IMR-90 (cell line): Measurements from ENCODE around the gene SCFD2. TPM values are rescaled to one million over a fixed set of nuclear protein-coding genes. Genes with fewer than 3 reads are reported as not detected.

Experiments
- ATAC-seq: fragments of 200-7000 bp; cut with Tn5 transposase; 2 replicates; pipeline ENCODE4 v1.9.1; 2020; ENCODE audit warnings: low read depth, mild to moderate bottlenecking, moderate library complexity
- BruUV-seq: library from RNA; stranded (reverse); fragments of 400-500 nt; replicated peaks from 2 replicates; lab custom pipeline; 2021; lab: Mats Ljungman, UMichigan
- CTCF ChIA-PET: fragments of 300-600 bp; formaldehyde crosslinking; extraction: SDS; loops from one replicate; lab custom pipeline; 2021; ENCODE audit warnings: antibody characterized with exemption; lab: Yijun Ruan, JAX
- POLR2A ChIA-PET: fragments of 300-600 bp; sonication (Branson Sonifier 250); formaldehyde crosslinking; loops from one replicate; lab custom pipeline; 2022; ENCODE audit warnings: antibody characterized with exemption; ENCODE audit not compliant: unreplicated experiment; lab: Charles Lee
- DNase-seq: peaks from one replicate; pipeline ENCODE4 v3.0.0; 2013
- H2AFZ ChIP-seq: replicated peaks from 2 replicates; pipeline ENCODE3; 2013; ENCODE audit warnings: low read length, mild to moderate bottlenecking; ENCODE audit not compliant: poor library complexity
- H2AK5ac ChIP-seq: 2 replicates; pipeline ENCODE4 v1.6.1; 2013; ENCODE audit warnings: low read depth, low read length, inconsistent platforms
- H2AK9ac ChIP-seq: replicated peaks from 2 replicates; pipeline ENCODE3; 2013; ENCODE audit warnings: mild to moderate bottlenecking, low read depth, low read length, moderate library complexity; ENCODE audit not compliant: poor library complexity
- H2BK120ac ChIP-seq: 2 replicates; pipeline ENCODE4 v1.6.1; 2013; ENCODE audit warnings: low read depth, low read length, inconsistent platforms
- H2BK15ac ChIP-seq: 3 replicates; pipeline ENCODE4 v1.6.1; 2013; ENCODE audit warnings: low read depth, low read length, inconsistent platforms
- H2BK20ac ChIP-seq: 2 replicates; pipeline ENCODE4 v1.6.1; 2013; ENCODE audit warnings: low read depth, mild to moderate bottlenecking, inconsistent platforms, low read length, moderate library complexity
- H2BK5ac ChIP-seq: 2 replicates; pipeline ENCODE4 v1.6.1; 2013; ENCODE audit warnings: mild to moderate bottlenecking, low read depth, low read length, inconsistent platforms; ENCODE audit not compliant: poor library complexity, severe bottlenecking
- H3K14ac ChIP-seq: replicated peaks from 2 replicates; pipeline ENCODE4 v1.6.1; 2013; ENCODE audit warnings: low read depth, low read length, inconsistent platforms
- H3K18ac ChIP-seq: 2 replicates; pipeline ENCODE4 v1.6.1; 2013; ENCODE audit warnings: low read depth, low read length, control low read depth
- H3K23ac ChIP-seq: 2 replicates; pipeline ENCODE4 v1.6.1; 2013; ENCODE audit warnings: low read depth, low read length, inconsistent platforms
- H3K27ac ChIP-seq: 2 replicates; pipeline ENCODE4 v1.5.1; 2013; ENCODE audit warnings: mild to moderate bottlenecking, control low read depth, low read length; ENCODE audit not compliant: insufficient read depth
- H3K27me3 ChIP-seq: 2 replicates; pipeline ENCODE4 v1.6.1; 2013; ENCODE audit warnings: low read length; ENCODE audit not compliant: control insufficient read depth, insufficient read depth
- H3K36me3 ChIP-seq: 2 replicates; pipeline ENCODE4 v1.6.1; 2013; ENCODE audit warnings: low read length, mixed read lengths; ENCODE audit not compliant: control insufficient read depth, insufficient read depth
- H3K4ac ChIP-seq: 2 replicates; pipeline ENCODE4 v1.6.1; 2013; ENCODE audit warnings: low read depth, low read length, inconsistent platforms
- H3K4me1 ChIP-seq: 2 replicates; pipeline ENCODE4 v1.6.1; 2013; ENCODE audit warnings: low read length, mixed read lengths; ENCODE audit not compliant: control insufficient read depth, insufficient read depth
- H3K4me2 ChIP-seq: 2 replicates; pipeline ENCODE4 v1.6.1; 2013; ENCODE audit warnings: low read depth, mild to moderate bottlenecking, control low read depth, low read length, moderate library complexity
- H3K4me3 ChIP-seq: 2 replicates; pipeline ENCODE4 v1.5.1; 2013; ENCODE audit warnings: low read depth, mild to moderate bottlenecking, control low read depth, low read length, moderate library complexity; ENCODE audit not compliant: insufficient read depth
- H3K56ac ChIP-seq: 2 replicates; pipeline ENCODE4 v1.6.1; 2013; ENCODE audit warnings: low read length, inconsistent platforms; ENCODE audit not compliant: insufficient read depth; ENCODE audit errors: extremely low read depth
- H3K79me1 ChIP-seq, 2 experiments: 2 replicates each; pipeline ENCODE4 v1.6.1; 2013; ENCODE audit warnings: low read length in 2 of 2, inconsistent platforms in 1 of 2, low read depth in 1 of 2
- H3K9ac ChIP-seq: 2 replicates; pipeline ENCODE4 v1.6.1; 2013; ENCODE audit warnings: low read depth, low read length, control low read depth
- H3K9me1 ChIP-seq: 2 replicates; pipeline ENCODE4 v1.6.1; 2013; ENCODE audit warnings: low read length, inconsistent platforms; ENCODE audit not compliant: insufficient read depth
- H3K9me3 ChIP-seq: 2 replicates; pipeline ENCODE4 v1.6.1; 2013; ENCODE audit warnings: low read length; ENCODE audit not compliant: control insufficient read depth, insufficient read depth
- H4K20me1 ChIP-seq: 2 replicates; pipeline ENCODE4 v1.6.1; 2013; ENCODE audit warnings: low read length, inconsistent platforms; ENCODE audit not compliant: insufficient read depth
- H4K5ac ChIP-seq: 2 replicates; pipeline ENCODE4 v1.6.1; 2013; ENCODE audit warnings: mild to moderate bottlenecking, low read depth, low read length, control low read depth
- H4K8ac ChIP-seq, 2 experiments: 2 replicates each; pipeline ENCODE4 v1.6.1; 2013; ENCODE audit warnings: low read depth in 2 of 2, low read length in 2 of 2, control low read depth in 1 of 2, inconsistent platforms in 1 of 2
- H4K91ac ChIP-seq: 2 replicates; pipeline ENCODE4 v1.6.1; 2013; ENCODE audit warnings: low read depth, low read length, inconsistent platforms; ENCODE audit not compliant: insufficient read depth
- BHLHE40 ChIP-seq: fragments of 150-350 bp; IDR thresholded peaks from 2 replicates; pipeline ENCODE4 v1.6.1; 2016; ENCODE audit warnings: mild to moderate bottlenecking, low read depth, low read length
- CEBPB ChIP-seq: IDR thresholded peaks from 2 replicates; pipeline ENCODE4 v1.6.1; 2012; ENCODE audit warnings: low read depth, low read length, improper control_type of control experiment
- FOS ChIP-seq: fragments of 150-350 bp; IDR thresholded peaks from 2 replicates; pipeline ENCODE4 v1.6.1; 2016; ENCODE audit warnings: low read depth, low read length
- MAFK ChIP-seq: IDR thresholded peaks from 2 replicates; pipeline ENCODE4 v1.6.1; 2012; ENCODE audit warnings: low read depth, low read length, improper control_type of control experiment
- MAZ ChIP-seq: IDR thresholded peaks from 2 replicates; pipeline ENCODE4 v1.6.1; 2012; ENCODE audit warnings: low read depth, mild to moderate bottlenecking, low read length, improper control_type of control experiment, moderate library complexity, borderline replicate concordance
- MXI1 ChIP-seq: IDR thresholded peaks from 2 replicates; pipeline ENCODE4 v1.6.1; 2012; ENCODE audit warnings: low read depth, mild to moderate bottlenecking, low read length, moderate library complexity, borderline replicate concordance
- NFE2L2 ChIP-seq: fragments of 150-350 bp; IDR thresholded peaks from 2 replicates; pipeline ENCODE4 v1.6.1; 2016; ENCODE audit warnings: low read depth, mild to moderate bottlenecking, low read length
- POLR2A ChIP-seq: IDR thresholded peaks from 2 replicates; pipeline ENCODE4 v1.6.1; 2012; ENCODE audit warnings: mild to moderate bottlenecking, low read depth, low read length
- RAD21 ChIP-seq: IDR thresholded peaks from 2 replicates; pipeline ENCODE4 v1.6.1; 2012; ENCODE audit warnings: low read length, improper control_type of control experiment
- RCOR1 ChIP-seq: IDR thresholded peaks from 2 replicates; pipeline ENCODE4 v1.6.1; 2012; ENCODE audit warnings: mild to moderate bottlenecking, low read length, improper control_type of control experiment; ENCODE audit not compliant: insufficient replicate concordance
- RFX5 ChIP-seq: IDR thresholded peaks from 2 replicates; pipeline ENCODE4 v1.8.0; 2012; ENCODE audit warnings: low read depth, mild to moderate bottlenecking, low read length, moderate library complexity
- WGBS, 2 experiments: methylation state at CpG; one replicate each; pipeline versions ENCODE4 v1.1.5 to v1.1.7; 2013; ENCODE audit warnings: missing lambda C conversion rate in 2 of 2; ENCODE audit not compliant: insufficient read length in 1 of 2; ENCODE audit errors: extremely low coverage in 2 of 2; 5-methylcytosine and 5-hydroxymethylcytosine counted together
- dilution Hi-C: fragments of 300-500 bp; cut with HindIII; formaldehyde crosslinking; loops from one replicate; pipeline ENCODE4 v1.14.3; 2018; ENCODE audit warnings: low sequenced_read_pairs; ENCODE audit not compliant: unreplicated experiment
- in situ Hi-C: fragments of 300-500 bp; cut with MboI; formaldehyde crosslinking; loops from 3 replicates; pipeline ENCODE4 v1.14.3; 2019; ENCODE audit warnings: low sequenced_read_pairs, inconsistent platforms, mixed read lengths
- intact Hi-C: fragments of 100-400 bp; cut with micrococcal nuclease; formaldehyde crosslinking; loops from 2 replicates; pipeline ENCODE4 v1.10.0; 2022
- polyA plus RNA-seq, 3 experiments: library from polyadenylated mRNA; depleted of rRNA; stranded (reverse); fragments of >200 nt; gene quantifications; 2 replicates each; pipeline ENCODE4 v1.2.3, GENCODE V29; 2012; ENCODE audit warnings: low replicate concordance in 1 of 3
- total RNA-seq: library from RNA; depleted of rRNA; stranded (reverse); fragments of >200 nt; gene quantifications from 2 replicates; pipeline ENCODE4 v1.2.3, GENCODE V29; 2012
- TF ChIP-seq, protein P1 (sequence below): fragments of 150-350 bp; IDR thresholded peaks from 2 replicates; pipeline ENCODE4 v1.6.1; 2016; ENCODE audit warnings: low read depth, mild to moderate bottlenecking, low read length, moderate library complexity, borderline replicate concordance
- TF ChIP-seq, protein P2 (sequence below): conservative IDR thresholded peaks from 2 replicates; pipeline ENCODE4 v1.5.1; 2012; ENCODE audit warnings: mild to moderate bottlenecking, low read depth, low read length, improper control_type of control experiment
- TF ChIP-seq, protein P3 (sequence below): fragments of 150-350 bp; IDR thresholded peaks from 2 replicates; pipeline ENCODE4 v1.6.1; 2017; ENCODE audit warnings: mild to moderate bottlenecking, antibody characterized with exemption, low read length, low read depth

SCFD2 gene
- total and polyA plus RNA-seq, 2 of the 4 experiments (the other 2 are of a cell fraction): 18.9 to 62.4 TPM

DNA sequence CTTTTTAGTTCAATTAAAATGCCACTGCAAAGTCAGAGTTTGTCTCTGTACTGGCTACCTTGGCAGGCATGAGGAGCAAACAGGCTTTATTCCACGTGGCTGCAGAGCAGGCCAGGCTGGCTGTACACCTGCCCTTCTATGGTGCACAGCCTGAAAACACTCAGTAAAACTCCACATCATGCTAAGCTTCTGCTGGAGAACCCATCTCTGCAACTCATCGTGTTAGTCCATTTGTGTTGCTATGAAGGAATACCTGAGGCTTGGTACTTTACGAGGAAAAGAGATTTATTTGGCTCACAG lies 214.4 kb downstream of the SCFD2 start:
- Histone ChIP-seq H3K79me1 (peaks cover 0 to 6% of the 10 kb centered on the region in 2 experiments; a peak in 2 of 4 replicates), H2BK15ac (no peak overlapping the region), H3K27ac (no peak overlapping the region), H4K20me1 (no peaks in the 10 kb centered on the region), H4K8ac (no peak overlapping the region; a peak in 1 of 4 replicates), H2AK5ac (peak overlapping the region; percentile 24; the same call in 1 of the 2 replicates), H3K23ac (no peak overlapping the region), H2BK20ac (peak overlapping the region; percentile 11; the same call in 1 of the 2 replicates), H3K18ac (peak overlapping the region; percentile 24; the same call in 1 of the 2 replicates), H3K9ac (no peak overlapping the region), H3K56ac (no peak overlapping the region), H2AFZ (no peak overlapping the region), H3K4me3 (no peak overlapping the region), H3K14ac (0 out of 2 replicates have a peak overlapping the region, but pooled peaks have one; percentile 24), H2BK5ac (peak overlapping the region; percentile 13), H3K27me3 (no peaks in the 10 kb centered on the region), H4K5ac (peak overlapping the region; percentile 12; the same call in 1 of the 2 replicates), H3K4ac (peak overlapping the region; percentile 19; the same call in 1 of the 2 replicates), H3K4me1 (peaks cover 5% of the 10 kb centered on the region), H3K9me1 (peaks cover 8% of the 10 kb centered on the region), H2BK120ac (no peak overlapping the region; the same call in 1 of the 2 replicates), H3K4me2 (peak overlapping the region; percentile 59), H2AK9ac (peak overlapping the region; percentile 2), H3K9me3 (no peaks in the 10 kb centered on the region), H4K91ac (no peak overlapping the region; the same call in 1 of the 2 replicates), H3K36me3 (no peaks in the 10 kb centered on the region)
- in situ Hi-C loops (no loop called here), dilution Hi-C loops (no loop called here), intact Hi-C loops (no loop called here)
- no peak for TF ChIP-seq RCOR1
- TF ChIP-seq, protein P1, sequence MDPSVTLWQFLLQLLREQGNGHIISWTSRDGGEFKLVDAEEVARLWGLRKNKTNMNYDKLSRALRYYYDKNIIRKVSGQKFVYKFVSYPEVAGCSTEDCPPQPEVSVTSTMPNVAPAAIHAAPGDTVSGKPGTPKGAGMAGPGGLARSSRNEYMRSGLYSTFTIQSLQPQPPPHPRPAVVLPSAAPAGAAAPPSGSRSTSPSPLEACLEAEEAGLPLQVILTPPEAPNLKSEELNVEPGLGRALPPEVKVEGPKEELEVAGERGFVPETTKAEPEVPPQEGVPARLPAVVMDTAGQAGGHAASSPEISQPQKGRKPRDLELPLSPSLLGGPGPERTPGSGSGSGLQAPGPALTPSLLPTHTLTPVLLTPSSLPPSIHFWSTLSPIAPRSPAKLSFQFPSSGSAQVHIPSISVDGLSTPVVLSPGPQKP: no peak
- TF ChIP-seq MXI1: no peak
- TF ChIP-seq, protein P2, sequence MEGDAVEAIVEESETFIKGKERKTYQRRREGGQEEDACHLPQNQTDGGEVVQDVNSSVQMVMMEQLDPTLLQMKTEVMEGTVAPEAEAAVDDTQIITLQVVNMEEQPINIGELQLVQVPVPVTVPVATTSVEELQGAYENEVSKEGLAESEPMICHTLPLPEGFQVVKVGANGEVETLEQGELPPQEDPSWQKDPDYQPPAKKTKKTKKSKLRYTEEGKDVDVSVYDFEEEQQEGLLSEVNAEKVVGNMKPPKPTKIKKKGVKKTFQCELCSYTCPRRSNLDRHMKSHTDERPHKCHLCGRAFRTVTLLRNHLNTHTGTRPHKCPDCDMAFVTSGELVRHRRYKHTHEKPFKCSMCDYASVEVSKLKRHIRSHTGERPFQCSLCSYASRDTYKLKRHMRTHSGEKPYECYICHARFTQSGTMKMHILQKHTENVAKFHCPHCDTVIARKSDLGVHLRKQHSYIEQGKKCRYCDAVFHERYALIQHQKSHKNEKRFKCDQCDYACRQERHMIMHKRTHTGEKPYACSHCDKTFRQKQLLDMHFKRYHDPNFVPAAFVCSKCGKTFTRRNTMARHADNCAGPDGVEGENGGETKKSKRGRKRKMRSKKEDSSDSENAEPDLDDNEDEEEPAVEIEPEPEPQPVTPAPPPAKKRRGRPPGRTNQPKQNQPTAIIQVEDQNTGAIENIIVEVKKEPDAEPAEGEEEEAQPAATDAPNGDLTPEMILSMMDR: no peak
- no peak for TF ChIP-seq BHLHE40
- TF ChIP-seq POLR2A: no peak
- TF ChIP-seq CEBPB: no peak
- no peak for TF ChIP-seq FOS
- no peak for TF ChIP-seq MAZ
- TF ChIP-seq RFX5: no peak
- TF ChIP-seq NFE2L2: no peak
- TF ChIP-seq MAFK: no peak
- TF ChIP-seq, protein P3, sequence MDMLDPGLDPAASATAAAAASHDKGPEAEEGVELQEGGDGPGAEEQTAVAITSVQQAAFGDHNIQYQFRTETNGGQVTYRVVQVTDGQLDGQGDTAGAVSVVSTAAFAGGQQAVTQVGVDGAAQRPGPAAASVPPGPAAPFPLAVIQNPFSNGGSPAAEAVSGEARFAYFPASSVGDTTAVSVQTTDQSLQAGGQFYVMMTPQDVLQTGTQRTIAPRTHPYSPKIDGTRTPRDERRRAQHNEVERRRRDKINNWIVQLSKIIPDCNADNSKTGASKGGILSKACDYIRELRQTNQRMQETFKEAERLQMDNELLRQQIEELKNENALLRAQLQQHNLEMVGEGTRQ: no peak
- no peak for TF ChIP-seq RAD21
- ATAC-seq (peak; percentile 53), DNase-seq (no peak)
- ChIA-PET CTCF (interaction anchor here (1.1 to 1.9 kb wide), 2 partner anchors 10 to 20 kb away, joined by 3 to 6 read pairs; no protein-coding TSS in a partner anchor), POLR2A (no interaction called here)
- no TSS peak for BruUV-seq
- WGBS, 2 experiments: no CpG with 5 or more reads among the region's 3 CpGs
